Measurements from ENCODE around the gene ADAM12.

DNA sequence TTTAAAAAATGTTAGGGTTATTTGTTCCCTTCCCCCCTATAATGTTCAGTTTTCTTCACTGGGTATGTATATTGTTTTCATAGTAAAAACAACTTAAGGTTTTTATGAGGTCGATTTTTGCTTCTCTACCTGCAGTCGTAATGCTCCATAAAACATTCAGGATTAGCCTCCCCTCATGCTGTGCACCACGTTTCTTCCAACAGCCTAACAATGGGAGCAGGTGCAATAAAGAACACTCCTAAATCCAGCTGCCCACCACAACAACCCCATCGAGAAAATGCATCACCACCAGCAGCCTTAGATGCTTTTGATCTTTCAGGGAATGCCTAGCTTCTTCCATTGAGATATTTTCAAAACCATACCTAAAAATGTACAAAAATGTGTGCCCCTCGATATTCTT lies 111.1 kb downstream of the ADAM12 start:
- TF ChIP-seq SUZ12 (IDR thresholded peaks at IDR 0.05) (no peak), HDGF (IDR thresholded peaks at IDR 0.05; ENCODE audit: borderline replicate concordance) (no peak), CTBP1 (IDR thresholded peaks at IDR 0.05; ENCODE audit: borderline replicate concordance) (peak; percentile 30; the same call in 1 of the 2 replicates), ELF4 (IDR thresholded peaks at IDR 0.05) (no peak), FOXM1 (IDR thresholded peaks at IDR 0.05; ENCODE audit: borderline replicate concordance) (no peak), BHLHE40 (IDR thresholded peaks at IDR 0.05; ENCODE audit: borderline replicate concordance) (no peak), NFRKB (IDR thresholded peaks at IDR 0.05) (no peak), ARNT (IDR thresholded peaks at IDR 0.05) (no peak), FOXA1 (IDR thresholded peaks at IDR 0.05) (no peak), TARDBP (IDR thresholded peaks at IDR 0.05) (no peak), SP1 (IDR thresholded peaks at IDR 0.05) (no peak)
- TF ChIP-seq, protein P1, sequence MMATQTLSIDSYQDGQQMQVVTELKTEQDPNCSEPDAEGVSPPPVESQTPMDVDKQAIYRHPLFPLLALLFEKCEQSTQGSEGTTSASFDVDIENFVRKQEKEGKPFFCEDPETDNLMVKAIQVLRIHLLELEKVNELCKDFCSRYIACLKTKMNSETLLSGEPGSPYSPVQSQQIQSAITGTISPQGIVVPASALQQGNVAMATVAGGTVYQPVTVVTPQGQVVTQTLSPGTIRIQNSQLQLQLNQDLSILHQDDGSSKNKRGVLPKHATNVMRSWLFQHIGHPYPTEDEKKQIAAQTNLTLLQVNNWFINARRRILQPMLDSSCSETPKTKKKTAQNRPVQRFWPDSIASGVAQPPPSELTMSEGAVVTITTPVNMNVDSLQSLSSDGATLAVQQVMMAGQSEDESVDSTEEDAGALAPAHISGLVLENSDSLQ (IDR thresholded peaks at IDR 0.05), result no peak
